Activated CD8-positive, alpha-beta T cell treated with anti-CD3 and anti-CD28 coated beads for 36 hours (primary cell): Measurements from ENCODE around the gene CLIC3. TPM values are rescaled to one million over a fixed set of nuclear protein-coding genes. Genes with fewer than 3 reads are reported as not detected.

Source experiments
- ATAC-seq: fragments of 200-7000 bp; cut with Tn5 transposase; one replicate; pipeline ENCODE4 v1.10.0; 2021; ENCODE audit warnings: mild to moderate bottlenecking, moderate library complexity
- CTCF ChIA-PET: fragments of 350-600 bp; sonication (Branson Sonifier 250); formaldehyde crosslinking; loops from one replicate; lab custom pipeline; 2021; ENCODE audit warnings: antibody characterized with exemption; lab: Charles Lee
- POLR2A ChIA-PET: fragments of 350-600 bp; sonication (Branson Sonifier 250); formaldehyde crosslinking; loops from one replicate; lab custom pipeline; 2021; ENCODE audit warnings: antibody characterized with exemption; lab: Charles Lee
- DNase-seq: peaks from one replicate; pipeline ENCODE4 v3.0.0-alpha.2; 2020
- H3K27ac Mint-ChIP-seq: one replicate; pipeline ENCODE4 v1.8.0; 2021; ENCODE audit warnings: mild to moderate bottlenecking, mixed read lengths
- H3K27me3 Mint-ChIP-seq: one replicate; pipeline ENCODE4 v1.8.0; 2021; ENCODE audit warnings: mixed read lengths
- H3K36me3 Mint-ChIP-seq: one replicate; pipeline ENCODE4 v1.8.0; 2021; ENCODE audit warnings: low read depth, mixed read lengths
- H3K4me1 Mint-ChIP-seq: one replicate; pipeline ENCODE4 v1.8.0; 2021; ENCODE audit warnings: low read depth, mixed read lengths
- H3K4me3 Mint-ChIP-seq: one replicate; pipeline ENCODE4 v1.8.0; 2021; ENCODE audit warnings: mild to moderate bottlenecking, moderate library complexity, mixed read lengths
- H3K9me3 Mint-ChIP-seq: one replicate; pipeline ENCODE4 v1.8.0; 2021; ENCODE audit warnings: mixed read lengths
- intact Hi-C: fragments of 100-400 bp; cut with micrococcal nuclease; formaldehyde crosslinking; loops from one replicate; pipeline ENCODE4 v1.10.0; 2022
- total RNA-seq, 2 experiments: library from RNA; stranded (reverse); gene quantifications; one replicate each; pipeline ENCODE4 v1.2.3, GENCODE V29; 2021
- TF ChIP-seq, protein P1 (sequence below): fragments of 200-600 bp; IDR thresholded peaks from one replicate; pipeline ENCODE4 v1.8.0; 2022; ENCODE audit warnings: antibody characterized with exemption, mild to moderate bottlenecking

Gene CLIC3
- total RNA-seq, 2 experiments from 2014 or later = not detected

DNA sequence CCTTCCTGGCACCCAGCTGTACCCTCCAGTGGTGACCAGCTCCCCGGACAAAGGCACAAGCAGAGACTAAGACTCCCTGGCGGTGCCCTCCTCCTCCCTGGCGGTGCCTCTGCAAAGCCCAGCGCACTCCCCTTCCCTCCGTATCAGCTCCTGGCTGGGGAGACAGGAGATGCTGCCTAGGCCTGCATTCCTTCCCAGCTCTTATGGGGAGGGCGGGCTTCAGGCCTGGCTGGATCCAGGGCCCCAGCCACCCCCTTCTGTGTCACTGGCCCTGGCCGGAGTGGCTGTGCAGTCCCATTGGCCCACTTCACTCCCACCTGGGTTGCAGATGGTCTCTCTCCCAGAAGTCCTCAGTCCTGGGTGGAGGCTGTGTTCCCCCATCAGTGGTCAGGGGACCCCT, 37.9 kb downstream of the CLIC3 start:
- intact Hi-C loops = no loop called here
- POLR2A ChIA-PET = no interaction called here
- TF ChIP-seq, protein P1, sequence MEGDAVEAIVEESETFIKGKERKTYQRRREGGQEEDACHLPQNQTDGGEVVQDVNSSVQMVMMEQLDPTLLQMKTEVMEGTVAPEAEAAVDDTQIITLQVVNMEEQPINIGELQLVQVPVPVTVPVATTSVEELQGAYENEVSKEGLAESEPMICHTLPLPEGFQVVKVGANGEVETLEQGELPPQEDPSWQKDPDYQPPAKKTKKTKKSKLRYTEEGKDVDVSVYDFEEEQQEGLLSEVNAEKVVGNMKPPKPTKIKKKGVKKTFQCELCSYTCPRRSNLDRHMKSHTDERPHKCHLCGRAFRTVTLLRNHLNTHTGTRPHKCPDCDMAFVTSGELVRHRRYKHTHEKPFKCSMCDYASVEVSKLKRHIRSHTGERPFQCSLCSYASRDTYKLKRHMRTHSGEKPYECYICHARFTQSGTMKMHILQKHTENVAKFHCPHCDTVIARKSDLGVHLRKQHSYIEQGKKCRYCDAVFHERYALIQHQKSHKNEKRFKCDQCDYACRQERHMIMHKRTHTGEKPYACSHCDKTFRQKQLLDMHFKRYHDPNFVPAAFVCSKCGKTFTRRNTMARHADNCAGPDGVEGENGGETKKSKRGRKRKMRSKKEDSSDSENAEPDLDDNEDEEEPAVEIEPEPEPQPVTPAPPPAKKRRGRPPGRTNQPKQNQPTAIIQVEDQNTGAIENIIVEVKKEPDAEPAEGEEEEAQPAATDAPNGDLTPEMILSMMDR = no peak
- no peak for ATAC-seq
- no peaks in the 10 kb centered on the region for H3K27me3 Mint-ChIP-seq
- peaks cover 4% of the 10 kb centered on the region for H3K9me3 Mint-ChIP-seq
- H3K27ac Mint-ChIP-seq = no peak overlapping the region
- CTCF ChIA-PET = no interaction called here
- H3K4me3 Mint-ChIP-seq = no peak overlapping the region
- H3K36me3 Mint-ChIP-seq = no peaks in the 10 kb centered on the region
- peaks cover 16% of the 10 kb centered on the region for H3K4me1 Mint-ChIP-seq
- DNase-seq = no peak

DNA sequence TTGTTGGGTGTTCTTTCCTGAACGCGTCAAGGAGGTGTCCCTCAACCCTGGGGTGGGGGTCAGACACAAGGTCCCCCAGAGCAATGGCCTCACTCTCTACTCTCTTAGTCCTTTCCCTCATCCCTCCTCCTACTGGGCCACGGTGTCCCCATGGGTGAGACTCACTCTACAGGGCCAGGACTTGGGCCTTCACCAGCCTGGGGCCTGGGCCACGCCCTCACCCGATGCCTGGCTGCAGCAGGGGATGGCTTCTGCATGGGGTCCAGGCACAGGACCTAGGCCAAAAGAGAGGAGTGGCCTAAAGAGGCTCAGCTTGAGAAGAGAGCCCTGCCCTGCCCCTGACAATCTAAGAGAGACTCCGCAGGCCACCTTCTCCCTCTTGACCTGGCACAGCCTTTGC, 38.5 kb downstream of the CLIC3 start:
- DNase-seq (no peak), ATAC-seq (no peak)
- TF ChIP-seq, protein P1 = no peak
- Mint-ChIP-seq H3K27me3 (no peaks in the 10 kb centered on the region), H3K4me1 (peaks cover 14% of the 10 kb centered on the region), H3K9me3 (peaks cover 4% of the 10 kb centered on the region), H3K27ac (no peak overlapping the region), H3K4me3 (no peak overlapping the region), H3K36me3 (no peaks in the 10 kb centered on the region)
- ChIA-PET POLR2A (no interaction called here), CTCF (no interaction called here)
- intact Hi-C loops = no loop called here

DNA sequence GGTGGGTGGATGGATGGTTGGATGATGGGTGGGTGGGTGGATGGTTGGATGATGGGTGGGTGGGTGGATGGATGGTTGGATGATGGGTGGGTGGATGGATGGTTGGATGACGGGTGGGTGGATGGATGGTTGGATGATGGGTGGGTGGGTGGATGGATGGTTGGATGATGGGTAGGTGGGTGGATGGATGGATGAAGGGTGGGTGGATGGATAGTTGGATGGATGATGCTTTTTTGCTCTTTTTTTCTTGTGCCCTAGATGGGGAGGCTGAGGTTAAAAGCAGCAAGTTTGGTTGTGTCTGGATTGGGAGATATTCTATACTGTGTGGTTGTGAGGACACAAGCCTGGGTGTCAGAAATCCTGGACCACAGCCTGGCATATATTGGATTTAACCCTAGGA, 38.9 kb downstream of the CLIC3 start:
- H3K36me3 Mint-ChIP-seq = no peaks in the 10 kb centered on the region
- H3K4me3 Mint-ChIP-seq = no peak overlapping the region
- CTCF ChIA-PET = no interaction called here
- peaks cover 12% of the 10 kb centered on the region for H3K4me1 Mint-ChIP-seq
- H3K27ac Mint-ChIP-seq = no peak overlapping the region
- DNase-seq (no peak), ATAC-seq (no peak)
- no peaks in the 10 kb centered on the region for H3K27me3 Mint-ChIP-seq
- H3K9me3 Mint-ChIP-seq = peaks cover 4% of the 10 kb centered on the region
- TF ChIP-seq, protein P1 = no peak
- intact Hi-C loops = no loop called here
- POLR2A ChIA-PET = no interaction called here

DNA sequence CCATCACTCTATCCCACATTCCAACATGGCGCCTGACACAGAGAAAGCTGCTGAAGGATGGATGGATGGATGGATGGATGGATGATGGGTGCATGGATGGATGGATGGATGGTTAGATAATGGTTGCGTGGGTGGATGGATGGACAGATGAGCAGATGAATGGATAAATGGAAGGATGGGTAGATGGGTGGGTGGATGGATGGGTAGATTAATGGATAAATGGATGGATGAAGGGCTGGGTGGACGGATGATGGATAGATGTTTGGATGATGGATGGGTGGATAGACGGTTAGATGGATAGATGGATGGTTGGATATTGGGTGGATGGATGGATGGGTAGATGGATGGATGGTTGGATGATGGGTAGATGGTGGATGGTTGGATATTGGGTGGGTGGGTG, 39.8 kb downstream of the CLIC3 start:
- H3K4me3 Mint-ChIP-seq = no peak overlapping the region
- CTCF ChIA-PET = no interaction called here
- ATAC-seq = no peak

DNA sequence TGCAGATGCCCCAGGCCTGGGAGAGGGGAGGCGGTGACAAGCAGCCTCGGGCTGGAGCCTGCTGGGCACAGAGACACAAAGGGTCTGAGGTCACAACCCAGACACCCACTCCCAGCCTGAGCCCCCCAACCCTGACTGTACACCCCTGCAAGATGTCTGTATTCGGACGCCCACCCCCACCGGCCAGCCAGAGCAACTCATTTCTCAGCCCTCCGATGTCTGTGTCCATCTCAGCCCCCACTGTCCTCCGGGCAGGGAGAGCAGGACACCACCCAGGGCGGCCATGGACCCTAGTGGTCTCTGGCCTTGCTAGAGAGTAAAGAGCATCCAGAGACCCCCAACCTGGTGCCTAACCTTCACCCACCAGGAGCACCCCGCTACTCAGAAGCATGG, 40.4 kb downstream of the CLIC3 start:
- Mint-ChIP-seq H3K36me3 (no peaks in the 10 kb centered on the region), H3K9me3 (peaks cover 4% of the 10 kb centered on the region), H3K4me3 (no peak overlapping the region), H3K27me3 (no peaks in the 10 kb centered on the region), H3K27ac (no peak overlapping the region), H3K4me1 (peaks cover 11% of the 10 kb centered on the region)
- ATAC-seq (no peak), DNase-seq (no peak)
- intact Hi-C loops = no loop called here
- CTCF ChIA-PET = no interaction called here
- TF ChIP-seq, protein P1 = no peak
- POLR2A ChIA-PET = interaction anchor here (0.7 kb wide), 1 partner anchor 442 kb away, joined by 3 read pairs; no protein-coding TSS in a partner anchor

More for the DNA sequence above, 39.8 kb downstream of the CLIC3 start:
- intact Hi-C loops = no loop called here
- POLR2A ChIA-PET = interaction anchor here (0.7 kb wide), 1 partner anchor 442 kb away, joined by 3 read pairs; no protein-coding TSS in a partner anchor
- DNase-seq = no peak
- TF ChIP-seq, protein P1 = no peak
- H3K4me1 Mint-ChIP-seq = peaks cover 12% of the 10 kb centered on the region
- no peaks in the 10 kb centered on the region for H3K36me3 Mint-ChIP-seq
- H3K27me3 Mint-ChIP-seq = no peaks in the 10 kb centered on the region
- no peak overlapping the region for H3K27ac Mint-ChIP-seq
- peaks cover 4% of the 10 kb centered on the region for H3K9me3 Mint-ChIP-seq
